ENCODE data around the gene DPYSL5.
"Not testable (repeated sequence)": the region's sequence is repeated elsewhere in the genome, so short reads cannot be mapped to it uniquely, and the experiment has no call there.

The DPYSL5 gene

GRCh38 chr2:26847655-26848335 is at the start of gene DPYSL5:
Gene DPYSL5, plus strand, starts transcription at chr2:26848132. Its CDS starts 50,368 bp downstream, at chr2:26898500.
- no peak for DNase-seq (ENCODE audit: low read depth)

GRCh38 chr2:26801328-26801727 is 46.6 kb upstream of the DPYSL5 start:
- DNase-seq (ENCODE audit: low read depth) = no peak

DNA sequence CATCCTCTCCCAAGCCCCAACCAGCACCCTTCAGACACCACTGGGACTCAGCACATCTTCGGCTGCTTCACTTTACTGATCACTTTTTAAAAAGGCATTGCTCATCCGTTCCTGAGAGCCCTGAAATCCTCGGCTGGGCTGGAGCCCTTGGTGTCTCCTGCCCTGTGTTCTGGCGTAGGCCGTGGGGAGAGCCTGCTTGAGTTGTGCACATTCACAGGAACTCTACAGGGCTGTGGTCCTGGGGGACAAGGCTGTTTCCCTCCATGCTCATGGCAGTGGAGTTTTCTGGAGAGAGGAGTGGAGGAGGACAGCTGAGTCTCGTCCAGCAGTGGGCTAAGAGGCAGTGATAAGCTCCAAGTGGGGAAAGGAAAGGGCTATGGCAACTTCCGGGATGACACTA is 46.1 kb upstream of the DPYSL5 start:
- DNase-seq (ENCODE audit: low read depth) = no peak

DNA sequence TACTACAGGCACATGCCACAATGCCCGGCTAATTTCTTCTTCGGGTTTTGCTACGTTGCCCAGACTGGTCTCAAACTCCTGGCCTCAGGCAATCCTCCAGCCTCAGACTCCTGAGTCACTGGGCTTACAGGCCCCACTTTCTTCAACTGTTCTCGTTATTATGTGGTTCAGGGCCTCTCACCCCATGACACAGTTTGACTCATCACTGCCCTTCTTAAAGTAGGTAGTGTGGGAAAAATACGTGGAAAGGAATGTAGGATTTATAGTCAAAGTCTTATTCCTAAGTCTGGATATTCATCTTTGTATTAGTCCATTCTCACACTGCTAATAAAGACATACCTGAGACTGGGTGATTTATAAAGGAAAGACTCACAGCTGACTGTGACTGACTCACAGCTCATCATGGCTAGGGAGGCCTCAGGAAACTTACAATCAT is 42.7 kb upstream of the DPYSL5 start:
- peak; percentile 69 for DNase-seq (ENCODE audit: low read depth)

- no peak for DNase-seq (ENCODE audit: low read depth)
Measured at GRCh38 chr2:26807788-26808460, 40.0 kb upstream of the DPYSL5 start.

- no peak for DNase-seq (ENCODE audit: low read depth)
Measured at GRCh38 chr2:26809211-26809610, 38.7 kb upstream of the DPYSL5 start.

GRCh38 chr2:26809876-26810577 is 37.9 kb upstream of the DPYSL5 start:
- no peak for DNase-seq (ENCODE audit: low read depth)

DNA sequence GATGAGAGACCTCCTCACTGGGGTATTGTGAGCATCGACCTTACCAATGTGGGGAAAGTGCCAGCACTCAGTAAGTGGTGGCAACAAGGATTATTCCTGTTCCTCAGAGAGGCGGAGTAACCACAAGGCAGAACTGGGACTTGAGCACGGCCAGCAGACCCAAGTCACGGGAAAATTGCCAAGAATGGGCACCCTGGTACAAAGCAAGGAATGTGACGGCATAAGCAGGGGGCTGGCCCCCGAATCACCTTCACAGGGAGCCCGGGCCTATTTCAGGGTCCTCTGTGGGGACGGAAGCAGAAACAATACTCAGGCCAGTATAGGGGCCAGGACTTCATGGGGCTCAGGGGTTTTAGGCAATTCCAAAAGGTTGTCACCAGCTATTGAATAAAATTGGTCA is 36.7 kb upstream of the DPYSL5 start:
- DNase-seq (ENCODE audit: low read depth) = no peak

GRCh38 chr2:26811791-26812694 is 35.9 kb upstream of the DPYSL5 start:
- no peak for DNase-seq (ENCODE audit: low read depth)

- no peak for DNase-seq (ENCODE audit: low read depth)
Measured at GRCh38 chr2:26812731-26813130, 35.2 kb upstream of the DPYSL5 start.

DNA sequence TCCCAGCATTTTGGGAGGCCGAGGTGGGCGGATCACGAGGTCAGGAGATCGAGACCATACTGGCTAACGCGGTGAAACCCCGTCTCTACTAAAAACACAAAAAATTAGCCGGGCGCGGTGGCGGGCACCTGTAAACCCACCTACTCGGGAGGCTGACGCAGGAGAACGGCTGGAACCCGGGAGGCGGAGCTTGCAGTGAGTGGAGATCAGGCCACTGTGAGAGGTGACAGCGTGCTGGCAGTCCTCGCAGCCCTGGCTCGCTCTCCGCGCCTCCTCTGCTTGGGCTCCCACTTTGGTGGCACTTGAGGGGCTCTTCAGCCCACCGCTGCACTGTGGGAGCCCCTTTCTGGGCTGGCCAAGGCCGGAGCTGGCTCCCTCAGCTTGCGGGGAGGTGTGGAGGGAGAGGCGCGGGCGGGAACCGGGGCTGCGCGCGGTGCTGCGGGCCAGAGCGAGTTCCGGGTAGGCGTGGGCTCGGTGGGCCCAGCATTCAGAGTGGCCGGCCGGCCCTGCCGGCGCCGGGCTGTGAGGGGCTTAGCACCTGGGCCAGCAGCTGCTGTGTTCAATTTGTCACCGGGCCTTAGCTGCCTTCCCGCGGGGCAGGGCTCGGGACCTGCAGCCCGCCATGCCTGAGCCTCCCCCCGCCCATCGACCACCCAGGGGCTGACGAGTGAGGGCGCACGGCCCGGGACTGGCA is 33.7 kb upstream of the DPYSL5 start:
- not testable (repeated sequence) for DNase-seq (ENCODE audit: low read depth)

GRCh38 chr2:26816893-26817292 is 31.0 kb upstream of the DPYSL5 start:
- DNase-seq (ENCODE audit: low read depth) = no peak

DNA sequence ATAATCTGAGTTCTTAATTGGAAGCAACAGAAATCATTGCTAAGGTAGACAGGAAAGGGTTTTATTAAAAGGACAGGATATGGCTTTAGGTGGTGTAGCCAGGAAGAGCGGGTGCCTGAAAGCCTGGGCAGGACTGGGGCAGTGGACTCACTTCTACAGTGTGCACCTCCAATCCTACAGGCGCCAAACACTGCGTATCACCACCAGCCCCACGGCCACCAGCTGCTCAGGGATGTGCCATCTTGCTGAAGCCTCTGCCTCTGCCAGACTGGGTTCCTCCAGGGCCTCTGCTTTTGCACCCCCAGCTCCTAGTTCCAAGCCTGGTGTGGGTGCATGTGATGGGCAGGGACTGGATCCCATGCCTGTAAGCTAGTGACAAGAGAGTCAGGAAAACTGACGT is 29.7 kb upstream of the DPYSL5 start:
- DNase-seq (ENCODE audit: low read depth) = no peak

GRCh38 chr2:26818972-26819371 is 29.0 kb upstream of the DPYSL5 start:
- DNase-seq (ENCODE audit: low read depth) = no peak

DNA sequence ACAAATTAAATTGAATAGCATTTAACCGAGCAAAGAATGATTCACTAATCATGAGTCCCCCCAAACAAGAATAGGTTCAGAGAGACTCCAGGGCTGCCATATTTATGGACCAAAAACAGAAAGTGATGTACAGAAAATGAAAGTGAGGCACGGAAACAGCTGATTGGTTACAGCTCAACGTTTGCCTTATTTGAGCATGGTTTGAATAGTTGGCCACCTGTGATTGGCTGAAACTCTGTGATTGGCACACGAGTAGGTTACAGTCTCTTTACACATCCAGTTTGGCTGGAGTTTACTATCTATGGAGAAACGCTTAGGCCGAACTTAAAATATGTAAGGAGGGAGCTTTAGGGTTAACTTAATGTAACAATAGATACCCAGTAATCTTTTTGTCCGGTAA is 27.0 kb upstream of the DPYSL5 start:
- no peak for DNase-seq (ENCODE audit: low read depth)

DNA sequence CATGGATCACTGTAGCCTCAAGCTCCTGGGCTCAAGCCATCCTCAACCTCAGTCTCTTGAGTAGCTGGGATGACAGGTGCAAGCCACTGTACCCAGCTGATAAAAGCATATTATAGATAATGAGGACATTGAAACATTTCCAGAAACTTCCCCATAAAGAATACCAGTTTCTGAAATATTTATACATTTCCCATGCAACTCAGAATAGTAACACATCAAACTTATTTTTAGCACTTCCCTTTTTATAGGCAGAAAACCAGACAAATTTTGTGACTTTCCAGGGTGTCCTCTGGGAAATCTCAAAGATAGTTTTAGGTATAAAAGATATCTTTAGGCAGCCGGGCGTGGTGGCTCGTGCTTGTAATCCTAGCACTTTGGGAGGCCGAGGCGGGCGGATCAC is 25.1 kb upstream of the DPYSL5 start:
- DNase-seq (ENCODE audit: low read depth) = no peak

- no peak for DNase-seq (ENCODE audit: low read depth)
Measured at GRCh38 chr2:26838121-26838906, 9.6 kb upstream of the DPYSL5 start.

DNA sequence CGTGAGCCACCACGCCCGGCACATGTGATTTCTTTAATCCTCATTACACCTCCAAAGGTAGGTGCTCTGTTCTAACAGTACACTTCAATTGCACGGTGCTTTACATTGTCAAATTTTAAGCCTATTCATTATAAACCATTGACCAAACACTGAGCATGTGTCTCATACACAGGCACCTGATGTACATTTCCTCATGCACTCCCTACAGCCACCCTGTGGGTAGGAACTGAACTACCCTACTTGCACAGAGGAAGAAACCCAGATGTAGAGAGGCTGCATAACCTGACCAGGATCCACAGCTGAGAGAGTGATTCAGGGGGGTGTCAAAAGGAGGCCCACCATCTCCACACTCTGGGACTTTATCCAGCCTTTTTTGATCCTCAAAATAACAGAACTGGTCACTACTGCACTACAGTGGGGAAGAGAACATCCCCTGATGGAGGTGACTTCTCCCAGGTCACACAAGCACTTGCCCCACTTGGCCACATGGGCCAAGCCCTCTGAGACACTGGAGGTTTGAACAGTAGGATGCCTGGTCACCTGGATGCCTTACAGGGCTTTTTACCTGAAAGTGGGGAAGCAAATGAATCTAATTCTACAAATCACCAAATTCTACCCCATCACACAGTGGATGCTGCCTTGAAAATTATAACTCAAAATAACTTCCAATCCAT is 6.9 kb upstream of the DPYSL5 start:
- no peak for DNase-seq (ENCODE audit: low read depth)

DNA sequence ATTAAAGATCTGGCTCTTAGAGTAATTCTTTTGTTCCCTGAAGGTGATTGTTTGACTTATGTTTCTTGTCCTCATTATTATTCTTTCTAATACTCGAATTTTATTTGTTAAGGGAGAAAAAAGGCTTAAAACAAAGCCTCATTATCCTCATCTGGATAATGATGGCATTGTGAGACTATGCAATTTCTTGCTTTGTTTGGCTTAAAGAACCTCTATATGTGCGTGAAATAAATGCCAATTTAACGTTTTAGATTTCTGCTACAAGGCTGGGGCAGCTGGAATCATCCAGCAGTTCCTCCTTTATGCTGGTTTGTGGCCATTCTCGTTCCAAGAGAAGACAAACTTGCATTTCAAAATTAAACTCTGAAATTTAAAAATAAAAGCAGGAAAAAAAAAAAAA is 4.9 kb upstream of the DPYSL5 start:
- no peak for DNase-seq (ENCODE audit: low read depth)

GRCh38 chr2:26845021-26845420 is 2.9 kb upstream of the DPYSL5 start:
- no peak for DNase-seq (ENCODE audit: low read depth)

All from HS-5 (cell line).